Measurements from ENCODE around the gene PDK4.

- no peak for TF ChIP-seq CTCF (IDR thresholded peaks at IDR 0.05)
- TF ChIP-seq POLR2A (IDR thresholded peaks at IDR 0.05): peak; percentile 72 to 100
Observed at GRCh38 chr7:95596198-95597063, at the start of gene PDK4.

All from heart left ventricle (tissue), 13 donors.